Glutamatergic neuron (in vitro differentiated cells): ENCODE results near the gene SRP9. TPM values are rescaled to one million over a fixed set of nuclear protein-coding genes. Genes with fewer than 3 reads are reported as not detected.

Source experiments
- DNase-seq: peaks from one replicate; pipeline ENCODE4 v3.0.0; 2022
- H3K27ac Mint-ChIP-seq: one replicate; pipeline ENCODE4 v1.8.0; 2020; ENCODE audit warnings: mild to moderate bottlenecking, mixed read lengths, inconsistent platforms; ENCODE audit not compliant: unreplicated experiment
- H3K27me3 Mint-ChIP-seq: one replicate; pipeline ENCODE4 v1.8.0; 2020; ENCODE audit warnings: mild to moderate bottlenecking, moderate library complexity, mixed read lengths, inconsistent platforms; ENCODE audit not compliant: unreplicated experiment
- H3K36me3 Mint-ChIP-seq: one replicate; pipeline ENCODE4 v1.8.0; 2020; ENCODE audit warnings: mild to moderate bottlenecking, mixed read lengths, inconsistent platforms; ENCODE audit not compliant: unreplicated experiment
- H3K4me1 Mint-ChIP-seq: one replicate; pipeline ENCODE4 v1.8.0; 2020; ENCODE audit warnings: mild to moderate bottlenecking, low read depth, mixed read lengths, inconsistent platforms; ENCODE audit not compliant: unreplicated experiment
- H3K4me3 Mint-ChIP-seq: one replicate; pipeline ENCODE4 v1.8.0; 2020; ENCODE audit warnings: mild to moderate bottlenecking, mixed read lengths, inconsistent platforms; ENCODE audit not compliant: unreplicated experiment
- H3K9me3 Mint-ChIP-seq: one replicate; pipeline ENCODE4 v1.8.0; 2020; ENCODE audit warnings: mild to moderate bottlenecking, moderate library complexity, mixed read lengths, inconsistent platforms; ENCODE audit not compliant: unreplicated experiment
- CTCF ChIP-seq: fragments of 200-600 bp; sonication (generic); IDR thresholded peaks from one replicate; pipeline ENCODE4 v1.5.0; 2021; ENCODE audit not compliant: partially characterized antibody, unreplicated experiment
- total RNA-seq: library from RNA; stranded (reverse); fragmentation: NEBNext Ultra II Directional; extraction: Animal tissue kit (Norgen Biotek cat#: 25700); gene quantifications from one replicate; pipeline ENCODE4 v1.2.1, GENCODE V29; 2021; ENCODE audit not compliant: unreplicated experiment

Gene SRP9
- total RNA-seq, 1 donor from 2014 or later: 364 TPM

- TF ChIP-seq CTCF: no peak
- Mint-ChIP-seq H3K27me3 (peaks cover 2% of the 10 kb centered on the region), H3K4me1 (peaks cover 21% of the 10 kb centered on the region), H3K27ac (no peak overlapping the region), H3K9me3 (no peaks in the 10 kb centered on the region), H3K4me3 (no peak overlapping the region), H3K36me3 (no peaks in the 10 kb centered on the region)
- no peak for DNase-seq
Observed at GRCh38 chr1:225736437-225737098, 41.1 kb upstream of the SRP9 start.

DNA sequence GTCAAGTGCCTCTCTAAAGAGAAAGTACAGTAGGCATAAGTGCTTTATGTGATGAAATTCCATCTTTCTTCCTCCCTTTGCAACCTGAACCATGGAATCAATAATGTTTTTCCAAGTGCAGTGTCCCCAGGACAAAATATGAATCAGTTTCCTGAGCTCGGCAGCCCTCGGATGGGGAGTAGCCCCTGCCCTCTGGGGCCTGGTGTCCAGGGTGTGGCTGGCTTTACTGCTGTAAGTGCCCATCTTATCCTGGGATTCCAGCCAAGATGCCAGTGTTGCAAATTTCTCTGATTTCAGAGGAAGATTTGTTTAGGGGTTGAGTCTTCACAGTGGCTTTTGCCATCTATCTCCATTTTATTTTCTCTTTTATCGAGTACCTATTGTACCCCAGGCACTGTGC, 40.5 kb upstream of the SRP9 start:
- TF ChIP-seq CTCF: no peak
- no peak overlapping the region for H3K4me3 Mint-ChIP-seq
- no peak for DNase-seq
- H3K36me3 Mint-ChIP-seq: no peaks in the 10 kb centered on the region
- no peaks in the 10 kb centered on the region for H3K9me3 Mint-ChIP-seq
- H3K27ac Mint-ChIP-seq: no peak overlapping the region
- peaks cover 2% of the 10 kb centered on the region for H3K27me3 Mint-ChIP-seq
- H3K4me1 Mint-ChIP-seq: peaks cover 21% of the 10 kb centered on the region

GRCh38 chr1:225737866-225738265, 39.8 kb upstream of the SRP9 start:
- H3K36me3 Mint-ChIP-seq: no peaks in the 10 kb centered on the region
- H3K27me3 Mint-ChIP-seq: no peaks in the 10 kb centered on the region
- no peaks in the 10 kb centered on the region for H3K9me3 Mint-ChIP-seq

GRCh38 chr1:225738763-225739162, 38.9 kb upstream of the SRP9 start:
- Mint-ChIP-seq H3K4me3 (no peak overlapping the region), H3K27ac (no peak overlapping the region), H3K9me3 (no peaks in the 10 kb centered on the region), H3K4me1 (peaks cover 10% of the 10 kb centered on the region), H3K27me3 (no peaks in the 10 kb centered on the region), H3K36me3 (no peaks in the 10 kb centered on the region)
- DNase-seq: no peak
- TF ChIP-seq CTCF: no peak

More at GRCh38 chr1:225737866-225738265, 39.8 kb upstream of the SRP9 start:
- peaks cover 18% of the 10 kb centered on the region for H3K4me1 Mint-ChIP-seq
- H3K4me3 Mint-ChIP-seq: no peak overlapping the region
- H3K27ac Mint-ChIP-seq: no peak overlapping the region
- DNase-seq: no peak
- no peak for TF ChIP-seq CTCF

DNA sequence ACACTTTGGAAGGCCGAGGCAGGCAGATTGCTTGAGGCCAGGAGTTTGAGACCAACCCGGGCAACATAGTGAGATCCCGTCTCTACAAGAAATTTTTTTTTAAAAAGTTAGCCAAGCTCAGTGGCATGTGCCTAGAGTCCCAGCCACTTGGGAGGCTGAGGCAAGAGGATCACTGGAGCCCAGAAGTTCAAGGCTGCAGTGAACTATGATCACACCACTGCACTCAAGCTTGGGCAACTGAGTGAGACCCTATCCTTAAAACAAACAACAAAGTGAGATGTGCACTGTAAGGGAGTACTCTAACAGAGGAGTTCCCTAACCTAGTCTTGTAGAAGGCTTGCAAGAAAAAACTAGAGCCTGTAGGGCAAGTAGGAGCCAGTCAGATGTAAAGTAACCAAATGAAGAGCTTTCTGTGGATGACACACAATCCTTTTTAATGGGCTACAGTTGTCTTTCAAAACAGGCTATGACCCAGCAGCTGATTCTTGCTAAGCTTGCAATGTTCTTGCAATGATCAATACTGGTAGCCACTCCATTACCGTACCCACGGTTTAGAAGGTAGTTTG, 38.0 kb upstream of the SRP9 start:
- no peaks in the 10 kb centered on the region for H3K36me3 Mint-ChIP-seq
- H3K4me1 Mint-ChIP-seq: peaks cover 6% of the 10 kb centered on the region
- no peaks in the 10 kb centered on the region for H3K27me3 Mint-ChIP-seq
- no peak for DNase-seq
- H3K9me3 Mint-ChIP-seq: no peaks in the 10 kb centered on the region
- no peak overlapping the region for H3K27ac Mint-ChIP-seq
- H3K4me3 Mint-ChIP-seq: no peak overlapping the region
- TF ChIP-seq CTCF: no peak
